ENCODE measurements around the gene LENG9. TPM values are rescaled to one million over a fixed set of nuclear protein-coding genes. Genes with fewer than 3 reads are reported as not detected.

The LENG9 gene
- total RNA-seq, 1 experiment from 2014 or later: 1.4 TPM

DNA sequence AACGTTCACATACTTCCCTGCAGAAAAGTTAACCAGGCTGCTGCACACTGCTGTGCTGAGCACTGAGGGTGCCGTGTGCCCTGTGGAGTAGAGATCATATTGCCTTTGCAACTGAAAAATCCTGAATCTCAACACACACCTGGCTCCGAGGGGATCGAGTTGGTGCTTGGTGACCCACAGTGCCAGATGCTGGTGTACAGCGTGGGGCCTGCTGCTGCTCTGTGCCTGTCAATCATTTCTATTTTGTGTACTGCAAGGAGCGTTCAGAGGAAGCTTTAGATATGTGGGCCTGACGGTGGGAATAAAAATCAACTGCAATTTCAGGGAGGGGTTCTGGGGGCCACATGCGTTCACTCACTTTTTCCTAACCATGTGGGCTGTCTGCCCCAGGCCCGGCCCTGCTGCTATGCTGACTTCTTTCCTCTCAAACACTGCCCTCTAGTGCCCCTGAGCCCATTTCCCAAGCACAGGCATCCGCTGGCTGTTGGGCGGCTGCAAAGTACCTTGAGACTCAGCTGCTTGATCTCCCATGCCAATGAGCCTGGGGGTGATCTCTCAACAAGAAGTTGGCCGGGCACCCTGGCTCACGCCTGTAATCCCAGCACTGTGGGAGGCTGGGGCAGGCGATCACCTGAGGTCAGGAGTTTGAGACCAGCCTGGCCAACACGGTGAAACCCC is 24.3 kb downstream of the LENG9 start:
- peak; percentile 28 for DNase-seq (ENCODE audit: low read depth)

GRCh38 chr19:54436628-54437252 is 26.8 kb downstream of the LENG9 start:
- no peak for DNase-seq (ENCODE audit: low read depth)

DNA sequence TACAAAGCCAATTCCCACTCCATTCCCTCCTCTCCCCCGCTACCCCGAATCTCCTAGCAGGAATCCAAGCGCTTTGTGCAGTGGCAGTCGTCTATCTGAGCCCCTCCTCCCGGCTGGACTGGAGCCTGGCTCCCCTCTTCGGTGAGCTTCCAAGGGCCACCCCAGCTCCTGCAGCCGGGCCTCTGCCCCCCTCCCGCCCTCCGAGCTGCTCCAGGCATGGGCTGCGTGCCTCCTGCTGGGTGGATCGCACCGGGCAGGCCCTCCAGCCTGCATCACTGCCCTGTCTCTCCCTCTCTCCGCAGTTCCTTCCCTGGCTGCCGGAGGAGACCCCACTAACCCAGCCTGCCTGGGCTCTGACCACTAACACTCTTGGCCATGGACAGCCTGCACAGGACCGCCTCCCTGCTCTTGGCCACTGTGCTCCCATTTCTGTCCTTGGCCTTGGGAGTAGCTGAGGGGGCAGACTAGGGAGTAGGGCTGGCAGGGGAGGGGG is 27.5 kb downstream of the LENG9 start:
- no peak for DNase-seq (ENCODE audit: low read depth)

- no peak for DNase-seq (ENCODE audit: low read depth)
Observed at GRCh38 chr19:54435551-54436016, 28.0 kb downstream of the LENG9 start.

DNA sequence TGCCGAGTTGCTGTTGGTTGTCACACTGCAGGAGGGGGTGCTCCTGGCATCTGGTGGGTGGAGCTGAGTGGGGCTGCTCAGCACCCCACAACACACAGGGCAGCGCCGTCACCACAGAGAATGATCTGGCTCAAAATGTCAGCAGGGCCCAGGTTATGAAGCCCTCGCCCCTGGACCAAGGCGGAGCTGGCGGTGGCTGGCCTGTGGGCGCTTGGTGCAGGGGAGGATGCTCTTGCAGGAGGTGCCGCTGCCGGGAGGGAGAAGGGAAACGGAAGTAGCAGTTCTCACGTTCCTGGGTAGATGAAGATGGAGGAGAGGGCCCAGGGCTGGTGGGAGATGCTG is 28.7 kb downstream of the LENG9 start:
- no peak for DNase-seq (ENCODE audit: low read depth)

GRCh38 chr19:54434112-54434872 is 29.3 kb downstream of the LENG9 start:
- no peak for DNase-seq (ENCODE audit: low read depth)

DNA sequence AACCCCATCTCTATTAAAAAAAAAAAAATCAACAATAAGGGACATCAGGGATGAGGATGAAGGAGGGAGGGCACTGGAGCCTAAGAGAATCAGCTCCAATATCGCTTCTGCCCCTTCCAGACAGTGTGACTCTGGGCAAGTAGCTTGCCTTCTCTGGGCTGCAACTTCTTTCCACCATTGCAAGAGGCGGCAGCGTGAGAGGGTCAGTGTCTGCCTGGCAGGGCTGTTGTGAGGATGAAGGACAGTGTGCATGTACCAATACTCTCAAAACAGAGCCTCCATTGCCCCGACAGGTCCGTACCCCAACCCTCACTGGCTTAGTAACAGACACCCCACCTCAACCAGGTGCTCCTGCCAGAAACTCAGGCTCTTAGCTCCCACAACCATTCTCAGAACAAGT is 29.9 kb downstream of the LENG9 start:
- no peak for DNase-seq (ENCODE audit: low read depth)

DNA sequence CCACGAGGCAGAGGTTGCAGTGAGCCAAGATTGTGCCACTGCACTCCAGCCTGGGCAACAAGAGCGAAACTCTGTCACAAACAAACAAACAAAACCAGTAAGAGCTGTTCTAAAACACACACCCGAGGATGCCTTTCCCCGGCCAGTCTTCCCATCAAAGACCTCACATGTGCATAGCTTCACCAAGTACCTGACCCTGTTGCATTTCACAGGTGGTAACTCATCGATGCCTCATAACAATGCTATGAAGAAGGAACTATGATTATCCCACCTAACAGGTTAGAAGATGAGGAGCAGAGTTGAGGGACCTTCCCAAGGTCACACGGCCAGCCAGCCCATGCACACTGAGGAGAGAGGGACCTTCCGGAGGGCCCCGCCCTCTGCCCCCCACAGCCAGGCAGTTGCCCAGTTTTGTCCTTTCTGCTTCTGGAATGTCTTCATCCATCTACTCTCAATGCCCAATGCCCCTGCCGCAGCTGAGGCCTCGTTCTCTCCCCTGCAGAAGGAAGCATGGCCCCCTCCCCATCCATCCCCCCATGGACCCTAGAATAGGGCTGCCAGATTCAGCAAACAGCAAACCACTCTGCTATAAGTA is 31.3 kb downstream of the LENG9 start:
- no peak for DNase-seq (ENCODE audit: low read depth)

GRCh38 chr19:54431255-54431838 is 32.2 kb downstream of the LENG9 start:
- DNase-seq (ENCODE audit: low read depth): no peak

DNA sequence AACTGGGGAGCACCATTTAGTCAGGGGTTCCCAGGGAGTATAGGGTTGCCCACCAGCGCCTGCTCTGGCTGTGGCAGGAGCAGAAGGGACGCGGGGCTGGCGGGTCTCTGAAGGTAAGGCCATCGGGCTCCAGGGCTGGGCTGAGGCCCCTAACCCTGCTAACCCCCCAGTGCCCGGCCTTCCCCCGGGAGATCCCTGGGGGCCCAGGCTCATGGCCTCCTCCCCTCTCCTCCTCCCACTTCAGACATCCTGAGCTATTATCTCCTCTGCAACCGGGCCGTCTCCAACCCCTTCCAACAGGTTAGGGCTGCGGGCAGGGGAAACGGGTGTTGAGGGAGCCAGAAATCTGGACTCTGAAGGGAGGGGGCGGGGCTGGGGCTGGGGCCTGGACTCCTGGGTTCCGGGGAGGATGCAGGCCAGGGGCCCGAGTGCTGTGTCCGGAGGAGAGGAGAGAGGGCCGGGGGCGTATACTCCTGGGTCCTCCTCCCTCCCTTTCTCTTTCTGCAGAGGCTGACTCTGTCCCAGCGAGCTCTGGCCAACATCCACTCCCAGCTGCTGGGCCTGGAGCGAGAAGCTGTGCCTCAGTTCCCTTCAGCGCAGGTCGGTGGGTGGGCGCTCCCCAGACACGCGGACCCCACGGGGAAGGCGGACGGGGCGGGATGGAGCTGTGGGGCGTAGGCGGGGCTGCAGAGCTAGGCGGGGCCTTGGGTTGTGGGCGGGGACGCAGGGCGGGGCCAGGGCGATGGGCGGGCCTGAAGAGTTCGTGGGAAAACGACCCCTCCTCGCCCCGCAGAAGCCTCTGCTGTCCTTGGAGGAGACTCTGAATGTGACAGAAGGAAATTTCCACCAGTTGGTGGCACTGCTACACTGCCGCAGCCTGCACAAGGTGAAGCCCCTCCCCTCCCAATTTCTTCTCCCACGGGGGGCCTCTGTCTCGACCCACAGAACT is 33.0 kb downstream of the LENG9 start:
- DNase-seq (ENCODE audit: low read depth): no peak

GRCh38 chr19:54429545-54430227 is 33.9 kb downstream of the LENG9 start:
- no peak for DNase-seq (ENCODE audit: low read depth)

- DNase-seq (ENCODE audit: low read depth): no peak
Observed at GRCh38 chr19:54429176-54429495, 34.4 kb downstream of the LENG9 start.

- DNase-seq (ENCODE audit: low read depth): no peak
Observed at GRCh38 chr19:54428323-54429175, 35.0 kb downstream of the LENG9 start.

DNA sequence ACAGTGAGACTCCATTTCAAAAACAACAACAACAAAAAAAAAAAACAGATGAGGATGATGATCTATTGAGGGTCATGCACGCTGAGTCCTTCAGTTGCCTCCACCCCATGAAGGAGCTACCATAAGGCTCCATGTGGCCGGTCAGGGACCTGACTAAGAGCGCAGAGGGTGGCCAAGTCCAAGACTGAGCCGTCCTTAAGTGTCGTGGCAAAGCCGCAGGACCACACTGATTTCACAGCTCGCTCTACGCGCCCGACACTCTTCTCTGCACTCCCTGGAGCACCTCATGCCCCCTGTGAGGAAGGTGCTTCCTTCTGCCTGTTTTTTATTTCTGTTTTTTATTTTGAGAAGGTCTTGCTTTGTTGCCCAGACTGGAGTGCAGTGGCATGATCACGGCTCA is 36.0 kb downstream of the LENG9 start:
- DNase-seq (ENCODE audit: low read depth): no peak

DNA sequence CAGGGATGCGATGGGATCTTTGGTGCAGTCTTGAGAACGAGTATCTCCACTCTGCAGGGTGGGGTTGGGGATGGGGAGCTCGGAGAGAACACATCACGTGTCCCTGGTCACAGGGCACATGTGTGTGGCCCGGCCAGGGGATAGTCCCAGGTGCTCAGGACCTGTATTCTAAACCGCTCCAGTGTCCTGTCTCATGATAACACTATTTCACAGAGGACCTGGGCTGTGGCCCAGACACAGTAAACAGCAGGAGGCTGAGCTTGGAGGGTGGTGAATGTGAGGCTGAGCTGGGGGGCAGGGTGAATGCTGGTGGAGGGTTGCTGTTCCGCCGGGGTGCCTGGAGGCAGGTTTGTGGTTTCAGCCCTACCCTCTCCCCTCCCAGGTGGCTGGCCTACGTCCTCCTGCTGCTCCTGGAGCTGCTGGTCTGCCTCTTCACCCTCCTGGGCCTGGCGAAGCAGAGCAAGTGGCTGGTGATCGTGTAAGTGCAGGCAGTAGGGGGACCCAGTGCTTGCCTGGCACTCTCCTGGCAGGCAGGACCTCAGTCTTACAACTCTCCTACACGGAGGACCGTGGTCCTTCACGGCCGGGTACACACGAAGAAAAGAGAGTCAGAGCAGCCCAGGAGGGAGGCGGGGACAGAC is 37.2 kb downstream of the LENG9 start:
- no peak for DNase-seq (ENCODE audit: low read depth)

- DNase-seq (ENCODE audit: low read depth): no peak
Observed at GRCh38 chr19:54425382-54425723, 38.2 kb downstream of the LENG9 start.

DNA sequence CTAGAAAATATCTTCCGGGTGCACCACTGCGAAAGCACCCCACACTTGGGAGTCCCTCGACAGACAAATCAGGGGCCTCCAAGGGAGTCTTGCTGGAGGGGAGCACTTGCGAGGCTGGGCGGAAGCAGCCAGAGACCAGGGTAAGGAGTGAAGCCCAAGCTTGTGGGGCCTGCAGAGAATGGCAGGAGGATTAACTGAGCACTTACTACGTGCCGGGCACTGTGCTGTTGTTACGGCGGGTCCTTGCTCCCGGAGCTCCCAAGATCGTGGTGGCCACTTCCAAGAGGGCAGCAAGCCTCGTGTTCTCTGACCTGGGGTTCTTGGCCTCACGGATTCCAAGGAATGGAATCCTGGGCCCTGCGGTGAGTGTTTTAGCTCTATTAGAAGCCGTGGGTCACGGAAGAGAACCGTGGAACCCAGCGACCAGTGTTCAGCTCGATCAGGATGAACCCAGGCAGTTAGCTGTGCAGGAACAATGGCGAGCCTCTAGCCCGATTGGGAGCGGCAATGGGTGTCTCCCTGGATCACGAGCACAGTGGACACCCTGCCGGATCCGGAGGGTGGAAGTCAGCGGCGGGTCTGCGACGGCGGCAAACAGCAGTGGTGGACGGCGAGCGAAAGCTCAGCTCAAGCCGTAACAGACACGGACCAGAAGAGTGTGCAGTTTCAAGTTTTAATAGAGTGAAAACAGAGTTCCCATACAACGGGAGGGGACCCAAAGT is 38.8 kb downstream of the LENG9 start:
- DNase-seq (ENCODE audit: low read depth): no peak

DNA sequence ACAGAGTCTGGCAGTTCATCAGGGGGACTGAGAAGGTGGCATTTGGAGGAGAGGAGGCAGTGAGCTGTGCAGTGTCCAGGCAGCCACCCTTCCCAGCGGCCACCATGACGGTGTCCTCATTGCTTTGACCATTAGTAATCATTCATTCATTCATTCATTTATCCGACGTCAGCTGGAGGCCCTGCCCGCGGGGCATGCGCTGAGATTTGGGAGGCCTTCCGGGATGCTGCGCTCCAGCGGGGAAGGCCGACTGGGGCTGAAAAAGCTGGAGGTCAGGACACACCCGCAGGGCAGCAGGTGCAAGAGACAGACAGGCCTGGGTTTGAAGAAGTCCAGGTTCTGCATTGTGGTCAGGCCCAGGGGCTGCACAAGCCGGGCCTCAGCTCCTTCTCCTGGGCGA is 39.4 kb downstream of the LENG9 start:
- no peak for DNase-seq (ENCODE audit: low read depth)

All from RPMI7951 (cell line).